Neural crest cell (in vitro differentiated cells): ENCODE results near the gene CDC42BPA. TPM values are rescaled to one million over a fixed set of nuclear protein-coding genes. Genes with fewer than 3 reads are reported as not detected.

ENCODE experiments used
- DNase-seq: peaks from one replicate; pipeline ENCODE4 v3.0.0; 2021; ENCODE audit warnings: low read depth, mixed read lengths, low spot score
- H3K27ac Mint-ChIP-seq: one replicate; pipeline ENCODE4 v1.8.0; 2021; ENCODE audit warnings: mild to moderate bottlenecking, mixed read lengths; ENCODE audit not compliant: unreplicated experiment
- H3K27me3 Mint-ChIP-seq: 2 replicates; pipeline ENCODE4 v1.8.0; 2021; ENCODE audit warnings: low read depth, mild to moderate bottlenecking, mixed read lengths
- H3K36me3 Mint-ChIP-seq: 2 replicates; pipeline ENCODE4 v1.8.0; 2021; ENCODE audit warnings: low read depth, mild to moderate bottlenecking, mixed read lengths
- H3K4me1 Mint-ChIP-seq: 2 replicates; pipeline ENCODE4 v1.8.0; 2021; ENCODE audit warnings: mixed read lengths
- H3K4me3 Mint-ChIP-seq: one replicate; pipeline ENCODE4 v1.8.0; 2021; ENCODE audit warnings: mild to moderate bottlenecking, mixed read lengths
- H3K9me3 Mint-ChIP-seq: 2 replicates; pipeline ENCODE4 v1.8.0; 2021; ENCODE audit warnings: mixed read lengths
- CTCF ChIP-seq: fragments of 200-600 bp; sonication (generic); conservative IDR thresholded peaks from 2 replicates; pipeline ENCODE4 v1.5.0; 2021; ENCODE audit warnings: antibody characterized with exemption, mild to moderate bottlenecking
- total RNA-seq: library from RNA; stranded (reverse); gene quantifications from 2 replicates; pipeline ENCODE4 v1.2.1, GENCODE V29; 2021

The CDC42BPA gene
- total RNA-seq, 1 donor from 2014 or later = 35.6 TPM

- no peak for TF ChIP-seq CTCF
These were observed 136.3 kb downstream of the CDC42BPA start for GRCh38 chr1:227182012-227182411.

GRCh38 chr1:227175611-227176010, 142.7 kb downstream of the CDC42BPA start:
- Mint-ChIP-seq H3K27me3 (no peaks in the 10 kb centered on the region), H3K27ac (no peak overlapping the region), H3K36me3 (peaks cover 3% of the 10 kb centered on the region)

More at GRCh38 chr1:227182012-227182411, 136.3 kb downstream of the CDC42BPA start:
- H3K9me3 Mint-ChIP-seq = peaks cover 7% of the 10 kb centered on the region
- H3K27me3 Mint-ChIP-seq = no peaks in the 10 kb centered on the region
- no peaks in the 10 kb centered on the region for H3K4me1 Mint-ChIP-seq
- no peak for DNase-seq
- no peak overlapping the region for H3K4me3 Mint-ChIP-seq
- peaks cover 18% of the 10 kb centered on the region for H3K36me3 Mint-ChIP-seq
- no peak overlapping the region for H3K27ac Mint-ChIP-seq

GRCh38 chr1:227174164-227174563, 144.1 kb downstream of the CDC42BPA start:
- H3K27me3 Mint-ChIP-seq = no peaks in the 10 kb centered on the region
- DNase-seq = no peak
- no peak overlapping the region for H3K27ac Mint-ChIP-seq
- no peaks in the 10 kb centered on the region for H3K9me3 Mint-ChIP-seq
- TF ChIP-seq CTCF = no peak
- no peak overlapping the region for H3K4me3 Mint-ChIP-seq
- peaks cover 3% of the 10 kb centered on the region for H3K36me3 Mint-ChIP-seq
- no peaks in the 10 kb centered on the region for H3K4me1 Mint-ChIP-seq

More at GRCh38 chr1:227175611-227176010, 142.7 kb downstream of the CDC42BPA start:
- Mint-ChIP-seq H3K4me1 (no peaks in the 10 kb centered on the region), H3K9me3 (no peaks in the 10 kb centered on the region), H3K4me3 (no peak overlapping the region)
- no peak for DNase-seq
- TF ChIP-seq CTCF = no peak

- Mint-ChIP-seq H3K36me3 (no peaks in the 10 kb centered on the region), H3K4me3 (no peak overlapping the region), H3K27ac (no peak overlapping the region), H3K4me1 (no peaks in the 10 kb centered on the region), H3K9me3 (no peaks in the 10 kb centered on the region), H3K27me3 (no peaks in the 10 kb centered on the region)
- TF ChIP-seq CTCF = no peak
- no peak for DNase-seq
These were observed 147.7 kb downstream of the CDC42BPA start for GRCh38 chr1:227170361-227171166.

GRCh38 chr1:227169343-227169742, 148.9 kb downstream of the CDC42BPA start:
- no peak for TF ChIP-seq CTCF
- Mint-ChIP-seq H3K36me3 (no peaks in the 10 kb centered on the region), H3K9me3 (no peaks in the 10 kb centered on the region), H3K4me1 (no peaks in the 10 kb centered on the region), H3K27ac (no peak overlapping the region), H3K27me3 (no peaks in the 10 kb centered on the region), H3K4me3 (no peak overlapping the region)
- DNase-seq = no peak
